H9 (cell line): ENCODE data around the gene GFPT2. TPM values are rescaled to one million over a fixed set of nuclear protein-coding genes. Genes with fewer than 3 reads are reported as not detected.

Experiments
- DNase-seq: peaks from one replicate; pipeline ENCODE4 v3.0.0-alpha.2; 2017
- H2AFZ ChIP-seq: one replicate; pipeline ENCODE4 v1.6.1; 2013; ENCODE audit warnings: mild to moderate bottlenecking, low read length, control low read depth, moderate library complexity
- H2AK5ac ChIP-seq: 2 replicates; pipeline ENCODE4 v1.6.1; 2013; ENCODE audit warnings: low read length, control low read depth, mixed read lengths; ENCODE audit not compliant: insufficient read length
- H2BK120ac ChIP-seq: one replicate; pipeline ENCODE4 v1.6.1; 2013; ENCODE audit warnings: low read depth, mild to moderate bottlenecking, low read length, control low read depth, inconsistent platforms; ENCODE audit not compliant: poor library complexity, severe bottlenecking
- H2BK12ac ChIP-seq: 2 replicates; pipeline ENCODE4 v1.6.1; 2013; ENCODE audit warnings: low read length, control low read depth, mixed read lengths, low read depth; ENCODE audit not compliant: insufficient read length
- H2BK15ac ChIP-seq: 2 replicates; pipeline ENCODE4 v1.6.1; 2013; ENCODE audit warnings: low read depth, low read length, control low read depth
- H2BK20ac ChIP-seq: one replicate; pipeline ENCODE4 v1.6.1; 2013; ENCODE audit warnings: low read depth, mild to moderate bottlenecking, low read length, control low read depth, inconsistent platforms; ENCODE audit not compliant: poor library complexity, severe bottlenecking
- H2BK5ac ChIP-seq: 2 replicates; pipeline ENCODE4 v1.6.1; 2013; ENCODE audit warnings: low read length, control low read depth, mixed read lengths; ENCODE audit not compliant: insufficient read length
- H3K14ac ChIP-seq: 2 replicates; pipeline ENCODE4 v1.6.1; 2013; ENCODE audit warnings: low read length, control low read depth; ENCODE audit not compliant: insufficient read depth
- H3K18ac ChIP-seq: 2 replicates; pipeline ENCODE4 v1.6.1; 2013; ENCODE audit warnings: low read depth, mild to moderate bottlenecking, mixed read lengths, low read length, control low read depth; ENCODE audit not compliant: insufficient read length
- H3K23ac ChIP-seq: 2 replicates; pipeline ENCODE4 v1.6.1; 2013; ENCODE audit warnings: low read length, control low read depth, mixed read lengths, low read depth; ENCODE audit not compliant: insufficient read length
- H3K23me2 ChIP-seq: 2 replicates; pipeline ENCODE4 v1.6.1; 2013; ENCODE audit warnings: low read depth, mild to moderate bottlenecking, mixed read lengths, low read length, control low read depth; ENCODE audit not compliant: insufficient read length, poor library complexity, severe bottlenecking
- H3K27ac ChIP-seq: 2 replicates; pipeline ENCODE4 v1.5.1; 2013; ENCODE audit warnings: low read length, control low read depth, mixed read lengths, low read depth; ENCODE audit not compliant: insufficient read length
- H3K27me3 ChIP-seq: 2 replicates; pipeline ENCODE4 v1.6.1; 2013; ENCODE audit warnings: low read length, control low read depth, inconsistent platforms; ENCODE audit not compliant: insufficient read depth
- H3K4ac ChIP-seq: 2 replicates; pipeline ENCODE4 v1.6.1; 2013; ENCODE audit warnings: low read depth, mild to moderate bottlenecking, control low read depth, inconsistent platforms, low read length, moderate library complexity
- H3K4me1 ChIP-seq: 2 replicates; pipeline ENCODE4 v1.6.1; 2013; ENCODE audit warnings: low read length, control low read depth, inconsistent platforms; ENCODE audit not compliant: insufficient read depth
- H3K4me2 ChIP-seq: 2 replicates; pipeline ENCODE4 v1.6.1; 2013; ENCODE audit warnings: low read length, control low read depth, mixed read lengths; ENCODE audit not compliant: insufficient read length, insufficient read depth
- H3K56ac ChIP-seq: 2 replicates; pipeline ENCODE4 v1.6.1; 2013; ENCODE audit warnings: low read depth, mild to moderate bottlenecking, mixed read lengths, low read length, control low read depth; ENCODE audit not compliant: insufficient read length
- H3K79me1 ChIP-seq: 2 replicates; pipeline ENCODE4 v1.6.1; 2013; ENCODE audit warnings: low read depth, mild to moderate bottlenecking, moderate library complexity, low read length, control low read depth, inconsistent platforms; ENCODE audit not compliant: insufficient read depth, poor library complexity, severe bottlenecking
- H3K79me2 ChIP-seq: 2 replicates; pipeline ENCODE4 v1.6.1; 2013; ENCODE audit warnings: low read length, control low read depth, inconsistent platforms; ENCODE audit not compliant: insufficient read depth
- H3K9ac ChIP-seq: 2 replicates; pipeline ENCODE4 v1.6.1; 2013; ENCODE audit warnings: low read length, control low read depth, mixed read lengths; ENCODE audit not compliant: insufficient read length; ENCODE audit errors: extremely low read depth
- H3K9me3 ChIP-seq: one replicate; pipeline ENCODE4 v1.6.1; 2013; ENCODE audit warnings: low read depth, low read length, inconsistent platforms; ENCODE audit not compliant: control insufficient read depth
- H3T11ph ChIP-seq: one replicate; pipeline ENCODE4 v1.6.1; 2013; ENCODE audit warnings: mild to moderate bottlenecking, low read length, control low read depth, inconsistent platforms
- H4K20me1 ChIP-seq: one replicate; pipeline ENCODE4 v1.6.1; 2013; ENCODE audit not compliant: control insufficient read depth, insufficient read length, insufficient read depth
- H4K5ac ChIP-seq: 2 replicates; pipeline ENCODE4 v1.6.1; 2013; ENCODE audit warnings: low read depth, mild to moderate bottlenecking, mixed read lengths, low read length, control low read depth; ENCODE audit not compliant: insufficient read length
- H4K8ac ChIP-seq: replicated peaks from 2 replicates; pipeline ENCODE4 v1.6.1; 2013; ENCODE audit warnings: low read length, control low read depth, mixed read lengths, low read depth; ENCODE audit not compliant: insufficient read length
- H4K91ac ChIP-seq: 2 replicates; pipeline ENCODE4 v1.6.1; 2013; ENCODE audit warnings: low read depth, mild to moderate bottlenecking, moderate library complexity, mixed read lengths, low read length, control low read depth; ENCODE audit not compliant: insufficient read length
- H3K27ac Mint-ChIP-seq, 3 experiments: 2 replicates in 2 of 3; 3 replicates in 1 of 3; pipeline ENCODE4 v1.8.0; 2020 to 2021; ENCODE audit warnings: mixed read lengths in 3 of 3, mild to moderate bottlenecking in 1 of 3, moderate library complexity in 1 of 3
- H3K27me3 Mint-ChIP-seq: 2 replicates; pipeline ENCODE4 v1.8.0; 2021; ENCODE audit warnings: low read depth, mild to moderate bottlenecking, moderate library complexity, mixed read lengths
- H3K36me3 Mint-ChIP-seq, 3 experiments: 2 replicates in 2 of 3; 3 replicates in 1 of 3; pipeline ENCODE4 v1.8.0; 2020 to 2021; ENCODE audit warnings: low read depth in 3 of 3, mixed read lengths in 3 of 3; ENCODE audit not compliant: insufficient read depth in 1 of 3
- H3K4me1 Mint-ChIP-seq, 2 experiments: 2 replicates each; pipeline ENCODE4 v1.8.0; 2020; ENCODE audit warnings: mixed read lengths in 2 of 2
- H3K4me3 Mint-ChIP-seq, 2 experiments: 2 replicates in 1 of 2; 3 replicates in 1 of 2; pipeline ENCODE4 v1.8.0; 2020 to 2021; ENCODE audit warnings: mild to moderate bottlenecking in 2 of 2, mixed read lengths in 2 of 2, moderate library complexity in 1 of 2
- H3K9me3 Mint-ChIP-seq, 2 experiments: 2 replicates in 1 of 2; 3 replicates in 1 of 2; pipeline ENCODE4 v1.8.0; 2020; ENCODE audit warnings: mild to moderate bottlenecking in 2 of 2, mixed read lengths in 2 of 2, moderate library complexity in 1 of 2
- CTCF ChIP-seq: fragments of 200-600 bp; sonication (generic); conservative IDR thresholded peaks from 3 replicates; pipeline ENCODE4 v1.8.0; 2021; ENCODE audit warnings: antibody characterized with exemption, mild to moderate bottlenecking
- WGBS: extraction: QIAGEN DNeasy Blood & Tissue Kit; methylation state at CpG from one replicate; pipeline ENCODE4 v1.1.7; 2013; ENCODE audit warnings: missing lambda C conversion rate, low lambda C conversion rate, mixed read lengths; ENCODE audit not compliant: insufficient read length; ENCODE audit errors: extremely low coverage; 5-methylcytosine and 5-hydroxymethylcytosine counted together
- total RNA-seq: library from RNA; stranded (reverse); gene quantifications from 2 replicates; pipeline ENCODE4 v1.2.1, GENCODE V29; 2021

GFPT2 gene
- total RNA-seq, 1 experiment from 2014 or later: 89.8 TPM

GRCh38 chr5:180259260-180259611 is 93.9 kb downstream of the GFPT2 start:
- H3K27ac ChIP-seq: no peak overlapping the region
- no CpG with 5 or more reads among the region's 3 CpGs for WGBS

More at GRCh38 chr5:180259260-180259611, 93.9 kb downstream of the GFPT2 start:
- Histone ChIP-seq H4K5ac (no peak overlapping the region), H3K23me2 (no peaks in the 10 kb centered on the region), H2BK120ac (no peak overlapping the region), H3K4ac (no peak overlapping the region), H2BK5ac (no peak overlapping the region), H2BK20ac (no peak overlapping the region), H3K14ac (no peak overlapping the region), H3K79me1 (no peaks in the 10 kb centered on the region), H3K56ac (no peak overlapping the region), H2BK12ac (no peak overlapping the region), H4K91ac (no peak overlapping the region), H4K8ac (no peak overlapping the region), H3K4me1 (no peaks in the 10 kb centered on the region), H3K18ac (no peak overlapping the region), H2BK15ac (no peak overlapping the region), H2AK5ac (no peak overlapping the region), H3K4me2 (no peak overlapping the region), H4K20me1 (no peaks in the 10 kb centered on the region), H2AFZ (no peak overlapping the region), H3K79me2 (no peaks in the 10 kb centered on the region), H3K23ac (no peak overlapping the region), H3T11ph (no peak overlapping the region), H3K27me3 (no peaks in the 10 kb centered on the region), H3K9me3 (peaks cover 98% of the 10 kb centered on the region), H3K9ac (no peak overlapping the region)
- Mint-ChIP-seq H3K27ac (no peak overlapping the region), H3K4me1 (no peaks in the 10 kb centered on the region), H3K4me3 (no peak overlapping the region), H3K27me3 (peaks cover 4% of the 10 kb centered on the region; the same call in 1 of the 2 replicates), H3K36me3 (peaks cover 92 to 100% (median 99%) of the 10 kb centered on the region in 3 experiments), H3K9me3 (peaks cover 93 to 98% of the 10 kb centered on the region in 2 experiments)
- DNase-seq: no peak
- no peak for TF ChIP-seq CTCF
